ENCODE measurements around the gene DNAJA1.

The DNAJA1 gene

DNA sequence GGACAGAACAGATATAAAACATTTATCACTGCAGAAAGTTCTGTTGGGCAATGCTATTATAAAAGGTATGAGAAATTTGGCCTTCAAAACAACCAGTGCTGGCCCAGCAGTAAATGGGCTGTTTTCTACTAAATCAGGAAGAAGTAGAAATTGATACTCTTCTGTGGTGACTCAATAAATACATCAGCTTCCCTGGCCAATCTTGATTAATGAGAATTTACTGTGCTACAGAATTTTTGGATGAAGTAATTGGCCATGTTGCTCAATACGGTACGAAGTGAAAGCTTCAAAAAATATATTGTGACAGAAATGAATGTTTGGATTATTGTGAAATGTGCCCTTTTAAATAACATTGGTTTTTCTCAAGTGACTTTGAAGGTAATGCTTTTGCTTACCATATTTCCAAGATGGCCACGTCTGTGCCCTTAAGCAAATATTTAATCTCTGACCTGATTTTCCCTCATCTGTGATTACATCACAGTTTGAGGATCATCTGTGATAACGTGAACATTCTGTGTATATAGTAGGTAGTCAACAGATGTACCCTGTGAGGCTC is 4.2 kb downstream of the DNAJA1 start:
- H3K4me3 ChIP-seq (ENCODE audit: low read length), result no peak overlapping the region
- no peak for DNase-seq (ENCODE audit: low read depth)
- TF ChIP-seq, protein P1, sequence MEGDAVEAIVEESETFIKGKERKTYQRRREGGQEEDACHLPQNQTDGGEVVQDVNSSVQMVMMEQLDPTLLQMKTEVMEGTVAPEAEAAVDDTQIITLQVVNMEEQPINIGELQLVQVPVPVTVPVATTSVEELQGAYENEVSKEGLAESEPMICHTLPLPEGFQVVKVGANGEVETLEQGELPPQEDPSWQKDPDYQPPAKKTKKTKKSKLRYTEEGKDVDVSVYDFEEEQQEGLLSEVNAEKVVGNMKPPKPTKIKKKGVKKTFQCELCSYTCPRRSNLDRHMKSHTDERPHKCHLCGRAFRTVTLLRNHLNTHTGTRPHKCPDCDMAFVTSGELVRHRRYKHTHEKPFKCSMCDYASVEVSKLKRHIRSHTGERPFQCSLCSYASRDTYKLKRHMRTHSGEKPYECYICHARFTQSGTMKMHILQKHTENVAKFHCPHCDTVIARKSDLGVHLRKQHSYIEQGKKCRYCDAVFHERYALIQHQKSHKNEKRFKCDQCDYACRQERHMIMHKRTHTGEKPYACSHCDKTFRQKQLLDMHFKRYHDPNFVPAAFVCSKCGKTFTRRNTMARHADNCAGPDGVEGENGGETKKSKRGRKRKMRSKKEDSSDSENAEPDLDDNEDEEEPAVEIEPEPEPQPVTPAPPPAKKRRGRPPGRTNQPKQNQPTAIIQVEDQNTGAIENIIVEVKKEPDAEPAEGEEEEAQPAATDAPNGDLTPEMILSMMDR (conservative IDR thresholded peaks at IDR 0.05; ENCODE audit: low read depth, low read length), result no peak

DNA sequence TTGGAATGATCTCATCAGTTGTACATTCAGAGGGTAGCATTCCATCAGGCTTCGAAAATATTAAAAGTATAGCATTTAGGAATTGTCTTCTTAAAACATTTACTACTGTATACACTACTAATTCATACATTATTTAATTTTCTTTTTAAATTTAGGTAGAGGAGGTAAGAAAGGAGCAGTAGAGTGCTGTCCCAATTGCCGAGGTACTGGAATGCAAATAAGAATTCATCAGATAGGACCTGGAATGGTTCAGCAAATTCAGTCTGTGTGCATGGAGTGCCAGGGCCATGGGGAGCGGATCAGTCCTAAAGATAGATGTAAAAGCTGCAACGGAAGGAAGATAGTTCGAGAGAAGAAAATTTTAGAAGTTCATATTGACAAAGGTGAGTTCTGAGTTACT is 5.2 kb downstream of the DNAJA1 start:
- H3K4me3 ChIP-seq (ENCODE audit: low read length), result no peak overlapping the region
- DNase-seq (ENCODE audit: low read depth), result no peak
- TF ChIP-seq, protein P1 (conservative IDR thresholded peaks at IDR 0.05; ENCODE audit: low read depth, low read length), result no peak

DNA sequence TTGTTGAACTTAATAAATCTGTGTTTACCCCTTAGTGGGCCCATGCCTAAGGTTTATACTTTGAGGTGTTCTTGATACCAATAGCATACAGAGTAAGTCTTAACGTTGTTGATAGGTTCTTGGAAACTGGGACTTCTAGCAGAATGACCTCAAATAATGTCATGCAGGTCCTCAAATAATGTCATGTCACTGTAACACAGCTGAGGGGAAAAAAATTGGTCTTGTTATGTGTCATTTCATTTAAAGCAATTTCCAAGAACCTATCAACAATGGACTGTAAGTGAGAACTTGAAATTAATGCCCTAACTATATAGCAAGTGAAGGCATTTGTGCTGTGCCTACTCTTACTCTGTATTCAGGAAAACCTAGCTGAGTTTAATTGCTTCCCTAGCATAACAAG is 7.2 kb downstream of the DNAJA1 start:
- TF ChIP-seq, protein P1 (conservative IDR thresholded peaks at IDR 0.05; ENCODE audit: low read depth, low read length), result no peak
- no peak for DNase-seq (ENCODE audit: low read depth)
- no peak overlapping the region for H3K4me3 ChIP-seq (ENCODE audit: low read length)

DNA sequence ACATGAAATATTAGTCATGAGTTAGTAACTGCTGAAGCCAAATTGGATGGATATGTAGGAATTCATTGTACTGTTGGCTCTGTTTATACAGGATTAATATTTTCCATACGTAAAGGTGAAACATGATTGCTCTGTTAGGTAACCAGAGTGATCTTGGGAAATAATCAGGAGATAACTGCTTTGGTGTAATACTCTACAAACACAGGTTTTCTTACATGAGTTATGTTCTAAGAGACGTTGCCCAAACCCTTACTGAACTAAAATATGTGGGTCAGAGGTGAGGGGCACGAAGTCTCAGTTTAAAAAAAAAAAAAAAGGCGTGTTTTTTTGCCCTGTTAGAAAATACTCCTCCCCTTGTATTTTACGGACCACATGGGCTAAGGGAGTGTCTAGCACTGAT is 7.8 kb downstream of the DNAJA1 start:
- H3K4me3 ChIP-seq (ENCODE audit: low read length), result no peak overlapping the region
- no peak for DNase-seq (ENCODE audit: low read depth)
- TF ChIP-seq, protein P1 (conservative IDR thresholded peaks at IDR 0.05; ENCODE audit: low read depth, low read length), result no peak

DNA sequence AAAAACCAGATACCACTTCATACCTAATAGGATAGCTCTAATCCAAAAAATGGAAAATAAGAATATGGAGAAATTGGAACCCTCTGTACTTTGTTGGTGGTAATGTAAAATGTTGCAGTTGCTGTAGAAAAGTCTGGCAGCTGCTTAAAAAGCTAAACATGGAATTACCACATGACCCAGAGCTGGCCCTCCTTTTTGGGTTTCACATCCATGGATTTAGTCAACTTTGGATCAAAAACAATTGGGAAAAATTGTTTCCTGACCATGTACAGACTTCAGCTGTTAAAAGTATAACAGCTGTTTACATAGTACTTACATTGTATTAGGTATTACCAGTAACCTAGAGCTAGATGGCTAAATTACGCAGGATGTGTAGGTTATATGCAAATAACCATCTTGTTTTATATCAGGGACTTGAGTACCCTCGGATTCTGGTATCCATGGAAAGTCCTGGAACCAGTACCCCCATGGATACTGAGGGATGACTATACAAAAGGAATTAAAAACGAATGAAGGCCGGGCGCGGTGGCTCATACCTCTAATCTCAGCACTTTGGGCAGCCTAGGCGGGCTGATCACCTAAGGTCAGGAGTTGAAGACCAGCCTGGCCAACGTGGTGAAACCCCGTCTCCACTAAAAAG is 15.8 kb downstream of the DNAJA1 start:
- TF ChIP-seq, protein P1 (conservative IDR thresholded peaks at IDR 0.05; ENCODE audit: low read depth, low read length), result no peak
- no peak for DNase-seq (ENCODE audit: low read depth)
- no peak overlapping the region for H3K4me3 ChIP-seq (ENCODE audit: low read length)

DNA sequence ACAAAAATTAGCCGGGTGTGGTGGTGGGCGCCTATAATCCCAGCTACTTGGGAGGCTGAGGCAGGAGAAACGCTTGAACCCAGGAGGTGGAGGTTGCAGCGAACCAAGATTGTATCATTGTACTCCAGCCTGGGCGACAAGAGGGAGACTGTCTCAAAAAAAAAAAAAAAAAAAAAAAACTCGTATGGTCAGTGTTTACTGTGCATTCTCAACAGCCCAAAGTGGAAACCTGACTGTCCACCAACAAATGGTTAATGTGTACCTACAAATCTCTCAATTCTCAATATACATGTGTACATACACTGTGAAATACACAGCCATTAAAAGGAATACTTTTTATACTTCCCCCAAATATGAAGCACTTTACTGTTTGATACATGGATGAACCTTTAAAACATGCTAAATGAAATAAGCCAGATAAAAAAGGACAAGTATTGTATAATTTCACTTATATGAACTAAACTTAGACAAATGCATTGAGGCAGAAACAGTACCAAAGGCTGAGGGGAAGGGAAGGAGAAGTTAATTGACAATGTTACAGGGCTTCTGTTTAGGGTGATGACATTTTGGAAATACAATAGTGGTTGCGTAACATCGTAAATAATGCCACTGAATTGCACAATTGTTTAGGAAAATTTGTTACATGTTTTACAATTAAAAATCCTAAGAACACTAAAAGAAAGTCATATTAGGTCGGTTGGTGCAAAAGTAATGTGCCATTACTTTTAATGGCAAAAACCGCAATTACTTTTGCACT is 16.5 kb downstream of the DNAJA1 start:
- no peak for DNase-seq (ENCODE audit: low read depth)
- no peak overlapping the region for H3K4me3 ChIP-seq (ENCODE audit: low read length)
- TF ChIP-seq, protein P1 (conservative IDR thresholded peaks at IDR 0.05; ENCODE audit: low read depth, low read length), result no peak
